GM19452 (cell line): Measurements from ENCODE around the gene NPBWR2.
A peak's percentile ranks its signal among the peaks of the same experiment; 100 is the strongest.

ENCODE experiments used
- ATAC-seq: cut with Tn5 transposase; IDR thresholded peaks from one replicate; pipeline ENCODE4 v1.9.1; 2021; ENCODE audit not compliant: unreplicated experiment

Gene NPBWR2

GRCh38 chr20:64063389-64064144 is 43.8 kb downstream of the NPBWR2 start:
- ATAC-seq, result no peak

DNA sequence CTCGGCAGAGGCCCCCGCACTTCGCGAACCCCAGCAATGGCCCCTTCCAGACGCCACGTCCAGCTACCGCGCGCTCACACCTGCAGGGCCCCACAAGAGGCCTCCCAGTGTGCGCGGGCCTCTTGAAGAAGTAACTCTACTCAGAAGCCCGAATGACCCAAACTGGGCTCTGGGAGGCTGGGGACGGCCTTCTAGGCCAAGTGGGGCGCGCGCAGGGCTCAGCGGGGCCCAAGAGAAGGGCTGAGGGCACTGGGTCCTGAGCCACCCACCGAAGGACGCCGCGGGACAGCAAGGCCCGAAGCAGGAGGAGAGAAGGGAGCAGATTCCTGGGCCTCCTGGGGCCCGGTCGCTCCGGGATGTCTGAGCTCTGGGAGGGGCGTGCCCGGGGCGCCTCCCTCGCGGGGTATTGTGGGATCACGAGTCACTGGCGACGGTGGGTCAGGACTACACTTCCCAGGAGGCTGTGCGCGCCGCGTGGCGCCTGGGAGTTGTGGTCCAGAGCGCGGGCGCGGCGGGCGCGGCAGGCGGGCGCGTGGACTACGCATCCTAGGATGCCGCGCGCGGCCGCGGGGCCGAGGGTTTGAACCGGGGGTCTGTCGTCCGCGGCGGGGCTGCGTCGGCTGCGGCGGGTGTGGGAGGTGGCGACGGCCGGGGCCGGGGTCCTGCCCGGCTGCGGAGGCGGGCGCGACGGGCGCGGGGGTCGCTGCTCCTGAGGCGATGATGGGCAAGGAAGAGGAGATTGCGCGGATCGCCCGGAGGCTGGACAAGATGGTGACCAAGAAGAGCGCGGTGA is 44.6 kb downstream of the NPBWR2 start, which contains the start of gene TCEA2:
Gene TCEA2, plus strand, starts transcription at position 603 of the 793 bp plus-strand sequence. Its CDS starts 115 bp downstream, at position 718.
- peak; percentile 78 for ATAC-seq

- no peak for ATAC-seq
These were observed 45.1 kb downstream of the NPBWR2 start for GRCh38 chr20:64062276-64062595.

DNA sequence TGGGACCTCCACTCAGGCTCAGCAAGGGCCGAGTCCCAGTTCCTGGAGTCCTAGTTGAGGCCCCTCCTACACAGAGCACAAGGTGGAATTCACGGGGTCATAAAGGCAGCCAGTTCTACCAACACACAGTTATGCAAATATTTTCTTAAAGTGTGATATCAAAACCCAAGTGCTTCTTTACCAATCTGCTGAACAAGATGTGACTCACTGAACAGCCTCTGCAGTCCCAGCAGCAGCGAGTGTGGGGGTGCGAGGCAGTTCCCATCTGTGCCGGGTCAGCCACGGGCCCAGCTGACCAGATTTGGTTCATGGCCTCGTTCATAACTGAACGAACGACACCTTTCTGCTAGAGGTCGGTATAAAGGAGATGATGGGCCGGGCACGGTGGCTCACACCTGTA is 48.8 kb downstream of the NPBWR2 start:
- ATAC-seq, result no peak

DNA sequence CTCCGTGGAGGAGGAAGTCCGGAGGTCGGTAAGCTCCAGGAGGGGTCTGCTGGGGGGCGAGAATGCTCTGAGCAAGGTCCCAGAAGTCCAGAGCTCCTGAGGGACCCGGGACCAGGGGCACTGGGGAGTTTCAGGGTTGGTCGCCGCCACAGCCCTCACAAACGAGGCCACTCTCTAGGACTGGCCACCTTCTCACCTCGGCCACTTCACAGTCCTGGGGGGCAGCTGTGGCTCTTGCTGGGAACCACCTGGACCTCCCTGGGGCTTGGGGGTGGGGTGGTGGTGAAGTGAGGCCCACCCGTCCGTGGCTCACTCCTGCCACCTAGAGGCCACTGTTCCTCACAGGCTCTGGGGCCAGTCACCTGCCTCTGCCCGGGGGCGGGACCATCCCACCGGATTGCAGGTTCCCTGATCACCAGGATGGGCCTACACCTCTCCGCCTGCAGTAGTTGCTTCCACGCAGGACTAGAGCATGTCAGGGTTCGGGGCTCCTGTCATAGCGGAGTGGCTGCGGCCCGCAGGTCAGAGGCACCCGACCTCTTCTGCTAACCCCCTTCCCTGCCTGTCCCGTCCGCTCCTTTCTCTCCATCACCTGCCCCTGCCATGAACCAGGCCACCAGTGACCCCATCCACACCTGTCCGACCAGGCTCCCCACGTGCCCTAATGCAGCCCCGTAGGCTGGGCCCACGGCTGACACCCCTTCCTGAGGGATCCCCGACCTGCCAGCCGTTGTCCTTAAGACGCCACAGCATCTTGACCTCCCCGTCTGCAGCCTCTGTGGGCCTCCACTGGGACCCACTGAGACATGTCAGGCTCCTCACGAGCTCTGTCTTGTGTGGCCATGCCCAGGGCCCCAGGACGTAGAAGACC is 49.5 kb downstream of the NPBWR2 start:
- ATAC-seq, result no peak

GRCh38 chr20:64056889-64057627 is 50.3 kb downstream of the NPBWR2 start:
- no peak for ATAC-seq

DNA sequence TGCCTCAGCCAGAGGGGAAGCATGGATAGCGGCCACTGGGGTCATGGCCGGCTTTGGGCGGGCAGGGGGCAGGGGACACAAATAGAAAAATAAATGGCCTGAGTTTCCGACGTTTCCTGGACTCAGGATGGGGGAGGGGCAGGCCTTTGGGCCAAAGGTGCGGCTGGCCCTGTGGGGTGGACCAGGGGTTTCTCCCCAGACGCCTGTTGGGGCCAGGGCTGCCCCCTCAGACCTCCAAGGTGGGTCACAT is 50.8 kb downstream of the NPBWR2 start:
- no peak for ATAC-seq

DNA sequence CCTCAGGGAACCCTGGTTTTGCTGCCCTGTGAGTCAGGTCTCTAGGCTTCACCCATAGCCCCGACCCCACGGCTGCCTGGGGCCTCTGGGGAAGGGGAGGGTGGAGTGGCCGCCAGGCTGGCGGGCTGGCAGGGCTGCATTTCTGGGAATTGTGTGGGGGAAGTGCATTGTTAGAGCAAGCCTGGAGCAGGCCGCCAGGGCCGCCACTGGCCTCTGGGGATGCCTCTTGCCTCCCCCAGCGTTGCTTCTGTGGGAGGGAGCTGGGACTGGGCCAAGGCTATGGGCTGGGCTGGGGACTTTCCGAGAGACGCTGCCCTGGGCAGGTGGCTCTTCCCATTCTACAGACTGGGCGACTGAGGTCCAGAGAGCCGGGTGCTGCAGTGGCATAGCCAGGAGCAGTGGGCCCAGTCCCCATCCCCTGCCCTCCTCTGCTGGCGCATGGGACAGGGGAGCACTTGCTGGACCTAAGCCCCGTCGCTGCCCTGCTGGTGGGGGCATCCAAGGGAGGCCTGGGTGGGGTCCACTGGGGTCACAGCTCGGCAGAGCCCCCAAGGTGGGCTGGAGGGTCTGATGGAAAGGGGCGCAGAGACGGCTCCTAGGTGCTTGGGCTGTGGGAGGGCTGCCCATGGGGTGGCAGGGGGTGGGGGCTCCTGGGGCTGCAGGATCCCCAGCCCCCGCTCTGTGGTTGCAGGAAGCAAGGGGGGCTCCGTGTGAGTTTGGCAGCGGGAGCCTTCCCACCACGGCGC is 51.3 kb downstream of the NPBWR2 start:
- ATAC-seq, result no peak

GRCh38 chr20:64055396-64055892 is 51.9 kb downstream of the NPBWR2 start:
- ATAC-seq, result no peak

GRCh38 chr20:64053841-64054661 is 53.3 kb downstream of the NPBWR2 start:
- no peak for ATAC-seq
